ENCODE results near the gene NUDT6.

DNA sequence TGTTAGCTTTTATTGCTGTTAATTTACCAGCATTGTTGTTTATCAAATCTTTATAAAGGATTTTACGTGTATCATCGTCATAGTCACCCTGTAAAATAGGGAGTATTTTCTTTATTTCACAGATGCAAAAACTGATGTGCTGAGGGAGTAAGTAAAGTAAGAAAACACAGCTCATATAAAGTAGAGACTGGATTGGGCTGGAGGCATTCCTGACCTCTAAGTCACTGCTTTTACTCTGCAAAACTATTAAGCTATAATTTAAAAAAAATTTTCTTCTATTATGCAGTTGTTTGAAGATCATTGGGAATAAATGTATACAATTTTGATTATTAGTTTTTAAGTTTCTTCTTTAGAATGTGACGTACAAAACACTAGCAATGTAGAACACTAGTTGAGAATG is 45.9 kb downstream of the NUDT6 start:
- no peak for TF ChIP-seq POLR2A (IDR thresholded peaks at IDR 0.05)
- TF ChIP-seq, protein P1, sequence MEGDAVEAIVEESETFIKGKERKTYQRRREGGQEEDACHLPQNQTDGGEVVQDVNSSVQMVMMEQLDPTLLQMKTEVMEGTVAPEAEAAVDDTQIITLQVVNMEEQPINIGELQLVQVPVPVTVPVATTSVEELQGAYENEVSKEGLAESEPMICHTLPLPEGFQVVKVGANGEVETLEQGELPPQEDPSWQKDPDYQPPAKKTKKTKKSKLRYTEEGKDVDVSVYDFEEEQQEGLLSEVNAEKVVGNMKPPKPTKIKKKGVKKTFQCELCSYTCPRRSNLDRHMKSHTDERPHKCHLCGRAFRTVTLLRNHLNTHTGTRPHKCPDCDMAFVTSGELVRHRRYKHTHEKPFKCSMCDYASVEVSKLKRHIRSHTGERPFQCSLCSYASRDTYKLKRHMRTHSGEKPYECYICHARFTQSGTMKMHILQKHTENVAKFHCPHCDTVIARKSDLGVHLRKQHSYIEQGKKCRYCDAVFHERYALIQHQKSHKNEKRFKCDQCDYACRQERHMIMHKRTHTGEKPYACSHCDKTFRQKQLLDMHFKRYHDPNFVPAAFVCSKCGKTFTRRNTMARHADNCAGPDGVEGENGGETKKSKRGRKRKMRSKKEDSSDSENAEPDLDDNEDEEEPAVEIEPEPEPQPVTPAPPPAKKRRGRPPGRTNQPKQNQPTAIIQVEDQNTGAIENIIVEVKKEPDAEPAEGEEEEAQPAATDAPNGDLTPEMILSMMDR (IDR thresholded peaks at IDR 0.05): no peak

All from lower leg skin (tissue), 3 donors.